Thoracic aorta (tissue), 2 donors: ENCODE results near the gene CCDC197. TPM values are rescaled to one million over a fixed set of nuclear protein-coding genes. Genes with fewer than 3 reads are reported as not detected.

Experiments
- ATAC-seq: fragments of 150-250 bp; one replicate; pipeline ENCODE4 v1.8.0; 2017; ENCODE audit warnings: low read depth; ENCODE audit not compliant: insufficient number of reproducible peaks, low FRiP score
- DNase-seq: peaks from one replicate; pipeline ENCODE4 v3.0.0-alpha.2; 2020; ENCODE audit warnings: low spot score
- H3K27ac ChIP-seq, 2 donors: fragments of 200-600 bp; sonication (generic); 1 replicate in 1 of 2; 2 replicates in 1 of 2; pipeline ENCODE4 v1.5.1; 2016; ENCODE audit warnings: mild to moderate bottlenecking in 2 of 2, moderate library complexity in 2 of 2
- H3K27me3 ChIP-seq: fragments of 200-600 bp; sonication (generic); replicated peaks from 2 replicates; pipeline ENCODE4 v1.6.0; 2016; ENCODE audit warnings: mild to moderate bottlenecking; ENCODE audit not compliant: insufficient read depth
- H3K36me3 ChIP-seq: fragments of 200-600 bp; sonication (generic); one replicate; pipeline ENCODE4 v1.5.1; 2016
- H3K4me1 ChIP-seq, 2 donors: fragments of 200-600 bp; sonication (generic); 1 replicate in 1 of 2; 2 replicates in 1 of 2; pipeline versions ENCODE4 v1.5.1 to v1.6.0; 2016; ENCODE audit warnings: low read depth in 2 of 2, mild to moderate bottlenecking in 1 of 2; ENCODE audit not compliant: control insufficient read depth in 1 of 2
- H3K4me3 ChIP-seq: fragments of 200-600 bp; sonication (generic); 2 replicates; pipeline ENCODE4 v1.5.1; 2016; ENCODE audit warnings: mild to moderate bottlenecking
- H3K9me3 ChIP-seq: fragments of 200-600 bp; sonication (generic); 2 replicates; pipeline ENCODE4 v1.5.1; 2016
- CTCF ChIP-seq: fragments of 200-600 bp; sonication (generic); IDR thresholded peaks from one replicate; pipeline ENCODE4 v1.5.1; 2019; ENCODE audit warnings: antibody characterized with exemption
- total RNA-seq, 2 donors: library from RNA; depleted of rRNA; stranded (reverse); fragments of >200 nt; gene quantifications; one replicate each; pipeline versions ENCODE4 v1.1.0 to v1.2.3, GENCODE V29; 2016

CCDC197 gene
- total RNA-seq, 2 donors from 2014 or later: not detected

- Histone ChIP-seq H3K27ac (peak overlapping the region; percentile 8 to 90), H3K9me3 (no peaks in the 10 kb centered on the region), H3K27me3 (no peaks in the 10 kb centered on the region), H3K36me3 (peaks cover 27% of the 10 kb centered on the region), H3K4me3 (no peak overlapping the region), H3K4me1 (peaks cover 43 to 78% of the 10 kb centered on the region in 2 donors)
- ATAC-seq (no peak), DNase-seq (no peak)
- no peak for TF ChIP-seq CTCF
These were observed 34.1 kb upstream of the CCDC197 start for GRCh38 chr14:93962701-93963601.

GRCh38 chr14:93963692-93964091, 33.4 kb upstream of the CCDC197 start:
- TF ChIP-seq CTCF: no peak

DNA sequence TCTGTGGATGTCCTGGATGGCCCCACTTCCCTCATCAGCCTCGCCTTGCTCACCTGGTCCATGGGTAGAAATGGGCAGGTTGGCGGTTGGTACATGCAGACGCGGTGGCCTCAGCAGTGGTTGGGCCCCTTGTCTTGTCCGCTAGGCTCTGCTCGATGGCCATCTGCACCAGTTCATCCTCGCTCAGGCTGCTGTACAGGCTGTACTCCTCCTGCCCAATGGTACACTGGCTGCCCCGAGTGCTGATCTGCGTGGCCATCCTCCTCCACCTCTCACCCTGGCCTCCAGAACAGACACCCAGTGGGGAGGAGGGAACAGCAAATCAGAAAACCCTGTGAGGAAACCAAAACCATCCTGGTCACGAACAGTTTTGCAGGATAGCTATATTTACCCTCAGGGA, 32.8 kb upstream of the CCDC197 start:
- DNase-seq: no peak
- Histone ChIP-seq H3K4me1 (peaks cover 42 to 78% of the 10 kb centered on the region in 2 donors), H3K27ac (peak overlapping the region; percentile 2 to 90), H3K9me3 (no peaks in the 10 kb centered on the region), H3K4me3 (no peak overlapping the region), H3K36me3 (peaks cover 27% of the 10 kb centered on the region), H3K27me3 (no peaks in the 10 kb centered on the region)
- no peak for ATAC-seq
- TF ChIP-seq CTCF: no peak

More at GRCh38 chr14:93963692-93964091, 33.4 kb upstream of the CCDC197 start:
- Histone ChIP-seq H3K36me3 (peaks cover 27% of the 10 kb centered on the region), H3K4me3 (no peak overlapping the region), H3K27ac (peak overlapping the region; percentile 2 to 90), H3K4me1 (peaks cover 43 to 78% of the 10 kb centered on the region in 2 donors), H3K27me3 (no peaks in the 10 kb centered on the region), H3K9me3 (no peaks in the 10 kb centered on the region)
- ATAC-seq: no peak
- no peak for DNase-seq

DNA sequence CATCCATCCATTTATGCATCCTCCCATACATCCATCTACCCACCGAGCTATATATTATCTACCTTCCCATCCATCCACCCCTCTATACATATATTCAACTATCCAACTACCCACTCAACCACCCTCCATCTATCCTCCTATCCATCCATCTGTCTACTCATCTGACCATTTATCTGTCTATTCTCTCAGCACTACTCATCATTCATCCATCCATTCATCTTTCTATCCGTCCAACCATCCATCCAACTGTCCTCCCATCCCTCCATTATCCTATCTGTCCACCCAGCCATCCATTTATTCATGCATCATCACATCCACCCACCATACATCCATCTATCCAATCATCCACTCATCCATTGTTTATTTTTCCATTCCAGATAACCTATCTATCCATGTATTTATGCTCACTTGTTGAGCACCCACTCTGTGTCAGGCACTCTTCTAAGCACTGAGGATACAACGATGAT, 32.2 kb upstream of the CCDC197 start:
- TF ChIP-seq CTCF: no peak
- DNase-seq: no peak
- ATAC-seq: no peak
- Histone ChIP-seq H3K27ac (peak overlapping the region; percentile 73 to 90), H3K4me3 (no peak overlapping the region), H3K27me3 (no peaks in the 10 kb centered on the region), H3K9me3 (no peaks in the 10 kb centered on the region), H3K4me1 (peaks cover 46 to 78% of the 10 kb centered on the region in 2 donors), H3K36me3 (peaks cover 27% of the 10 kb centered on the region)

GRCh38 chr14:93965287-93965821, 31.7 kb upstream of the CCDC197 start:
- DNase-seq: no peak
- Histone ChIP-seq H3K9me3 (no peaks in the 10 kb centered on the region), H3K36me3 (peaks cover 25% of the 10 kb centered on the region), H3K27ac (peak overlapping the region; percentile 90 to 92), H3K27me3 (no peaks in the 10 kb centered on the region), H3K4me1 (peaks cover 50 to 78% of the 10 kb centered on the region in 2 donors), H3K4me3 (no peak overlapping the region)
- no peak for TF ChIP-seq CTCF
- peak; percentile 83 for ATAC-seq
